Right lobe of liver (tissue), 6 donors: ENCODE data around the gene GATAD1. TPM values are rescaled to one million over a fixed set of nuclear protein-coding genes. Genes with fewer than 3 reads are reported as not detected.

Source experiments
- ATAC-seq, 4 donors: fragments of 200-7000 bp; cut with Tn5 transposase; one replicate each; pipeline ENCODE4 v1.9.1; 2020; ENCODE audit warnings: mild to moderate bottlenecking in 4 of 4, moderate library complexity in 4 of 4
- DNase-seq, 3 donors: peaks; one replicate each; pipeline ENCODE4 v3.0.0-alpha.2; 2020
- H3K27ac ChIP-seq, 3 donors: fragments of 200-600 bp; one replicate each; pipeline ENCODE4 v1.8.0; 2022
- H3K27me3 ChIP-seq, 2 donors: fragments of 200-600 bp; one replicate each; pipeline ENCODE4 v1.8.0; 2022
- H3K36me3 ChIP-seq, 4 donors: fragments of 200-600 bp; sonication (generic) in 1 of 4; one replicate each; pipeline versions ENCODE4 v1.5.1 to v1.8.0; 2017 to 2022; ENCODE audit warnings: control low read depth in 1 of 4
- H3K4me1 ChIP-seq, 4 donors: fragments of 200-600 bp; sonication (generic) in 1 of 4; one replicate each; pipeline versions ENCODE4 v1.5.1 to v1.8.0; 2017 to 2022; ENCODE audit warnings: control low read depth in 1 of 4
- H3K4me3 ChIP-seq, 3 donors: fragments of 200-600 bp; one replicate each; pipeline ENCODE4 v1.8.0; 2022
- H3K9me3 ChIP-seq, 4 donors: fragments of 200-600 bp; sonication (generic) in 1 of 4; one replicate each; pipeline versions ENCODE4 v1.5.1 to v1.8.0; 2017 to 2022; ENCODE audit warnings: control low read depth in 1 of 4
- POLR2A ChIP-seq: fragments of 450-650 bp; IDR thresholded peaks from one replicate; pipeline ENCODE4 v1.6.1; 2017; ENCODE audit warnings: antibody characterized with exemption, mild to moderate bottlenecking
- WGBS: methylation state at CpG from one replicate; pipeline ENCODE4 v1.1.6; 2018; ENCODE audit warnings: low coverage, low lambda C conversion rate; ENCODE audit not compliant: insufficient coverage; ENCODE audit errors: missing lambda C conversion rate; 5-methylcytosine and 5-hydroxymethylcytosine counted together
- intact Hi-C, 2 donors: fragments of 100-400 bp; cut with DNase I; formaldehyde crosslinking; loops; one replicate each; pipeline versions ENCODE4 v1.11.2 to v1.14.1; 2022
- total RNA-seq, 6 experiments: library from RNA; depleted of rRNA in 2 of 6; stranded (reverse); fragments of >200 nt in 2 of 6; fragmentation: NEBNext Ultra II Directional in 3 of 6; extraction: Animal tissue kit (Norgen Biotek cat#: 25700) in 3 of 6; gene quantifications; one replicate each; pipeline versions ENCODE4 v1.1.0 to v1.2.4, GENCODE V29; 2016 to 2023
- TF ChIP-seq, protein P1 (sequence below), 4 donors: fragments of 200-600 bp in 3 of 4; fragments of 450-650 bp in 1 of 4; IDR thresholded peaks; one replicate each; pipeline versions ENCODE4 v1.5.1 to v1.8.0; 2016 to 2022; ENCODE audit warnings: antibody characterized with exemption in 4 of 4, mild to moderate bottlenecking in 2 of 4
- donor health status: DM: no; HTN: yes; CAD: no.
- donor health status: DM: no; HTN: no; CAD: no.
- donor health status: DM: no; HTN: no; CAD: no.
- donor health status: DM: no; HTN: yes; CAD: no.
- donor health status: DM: no; HTN: yes; CAD: no.

The GATAD1 gene
- total RNA-seq, 6 experiments from 2014 or later, result 11.5 to 16.8 (median 14.0) TPM

DNA sequence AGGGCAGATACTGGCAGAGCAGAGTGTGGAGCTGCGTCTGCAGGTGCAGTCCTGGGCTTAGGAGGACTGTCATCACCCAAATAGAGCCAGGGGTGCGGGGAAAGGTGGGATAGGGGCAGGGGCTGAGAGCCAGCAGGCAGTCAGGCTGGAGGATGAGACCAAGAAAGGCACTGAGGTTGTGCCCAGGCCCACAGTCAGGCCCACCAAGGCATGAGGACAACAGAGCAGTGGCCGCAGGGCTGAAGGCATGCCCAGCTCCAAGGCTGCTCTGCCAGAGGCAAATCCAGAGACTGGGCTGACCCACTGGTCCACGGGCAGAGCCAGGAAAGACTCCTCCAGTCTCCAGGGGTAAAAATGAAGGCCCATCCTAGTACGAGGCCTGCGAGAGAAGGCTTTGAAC is 24.4 kb upstream of the GATAD1 start:
- DNase-seq (no peak), ATAC-seq (no peak)
- Histone ChIP-seq H3K27ac (no peak overlapping the region), H3K27me3 (no peaks in the 10 kb centered on the region), H3K4me1 (no peaks in the 10 kb centered on the region), H3K36me3 (no peaks in the 10 kb centered on the region), H3K4me3 (no peak overlapping the region), H3K9me3 (no peaks in the 10 kb centered on the region)
- 92% methylated on average over 4 of the region's 6 CpGs for WGBS
- TF ChIP-seq, protein P1, sequence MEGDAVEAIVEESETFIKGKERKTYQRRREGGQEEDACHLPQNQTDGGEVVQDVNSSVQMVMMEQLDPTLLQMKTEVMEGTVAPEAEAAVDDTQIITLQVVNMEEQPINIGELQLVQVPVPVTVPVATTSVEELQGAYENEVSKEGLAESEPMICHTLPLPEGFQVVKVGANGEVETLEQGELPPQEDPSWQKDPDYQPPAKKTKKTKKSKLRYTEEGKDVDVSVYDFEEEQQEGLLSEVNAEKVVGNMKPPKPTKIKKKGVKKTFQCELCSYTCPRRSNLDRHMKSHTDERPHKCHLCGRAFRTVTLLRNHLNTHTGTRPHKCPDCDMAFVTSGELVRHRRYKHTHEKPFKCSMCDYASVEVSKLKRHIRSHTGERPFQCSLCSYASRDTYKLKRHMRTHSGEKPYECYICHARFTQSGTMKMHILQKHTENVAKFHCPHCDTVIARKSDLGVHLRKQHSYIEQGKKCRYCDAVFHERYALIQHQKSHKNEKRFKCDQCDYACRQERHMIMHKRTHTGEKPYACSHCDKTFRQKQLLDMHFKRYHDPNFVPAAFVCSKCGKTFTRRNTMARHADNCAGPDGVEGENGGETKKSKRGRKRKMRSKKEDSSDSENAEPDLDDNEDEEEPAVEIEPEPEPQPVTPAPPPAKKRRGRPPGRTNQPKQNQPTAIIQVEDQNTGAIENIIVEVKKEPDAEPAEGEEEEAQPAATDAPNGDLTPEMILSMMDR (IDR thresholded peaks at IDR 0.05), result no peak
- no peak for TF ChIP-seq POLR2A
- intact Hi-C loops, result no loop called here

DNA sequence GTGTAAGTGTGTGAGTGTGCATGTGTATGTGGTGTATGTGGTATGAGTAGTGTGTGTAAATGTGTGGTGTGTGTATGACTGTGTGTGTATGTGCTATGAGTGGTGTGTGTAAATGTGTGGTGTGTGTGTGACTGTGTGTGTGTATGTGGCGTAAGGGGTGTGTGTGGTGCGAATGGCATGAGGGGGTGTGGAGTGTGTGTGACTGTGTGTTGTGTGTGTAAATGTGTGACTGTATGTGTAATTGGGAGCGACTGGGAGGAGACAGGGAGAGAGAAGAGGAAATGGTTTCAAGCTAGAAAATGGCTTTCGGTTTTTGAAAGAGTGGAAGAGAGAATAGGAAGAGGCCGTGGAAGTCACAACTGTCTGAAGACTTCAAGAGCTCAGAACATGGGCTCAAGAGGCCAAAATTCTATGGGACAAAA is 23.6 kb upstream of the GATAD1 start:
- Histone ChIP-seq H3K9me3 (no peaks in the 10 kb centered on the region), H3K27ac (no peak overlapping the region), H3K27me3 (no peaks in the 10 kb centered on the region), H3K4me1 (no peaks in the 10 kb centered on the region), H3K4me3 (no peak overlapping the region), H3K36me3 (no peaks in the 10 kb centered on the region)
- intact Hi-C loops, result no loop called here
- DNase-seq (no peak), ATAC-seq (peak in 1 of 4 donors; percentile 8)
- no peak for TF ChIP-seq POLR2A
- TF ChIP-seq, protein P1 (IDR thresholded peaks at IDR 0.05), result no peak
- WGBS, result 65% methylated on average over 5 of the region's 5 CpGs

DNA sequence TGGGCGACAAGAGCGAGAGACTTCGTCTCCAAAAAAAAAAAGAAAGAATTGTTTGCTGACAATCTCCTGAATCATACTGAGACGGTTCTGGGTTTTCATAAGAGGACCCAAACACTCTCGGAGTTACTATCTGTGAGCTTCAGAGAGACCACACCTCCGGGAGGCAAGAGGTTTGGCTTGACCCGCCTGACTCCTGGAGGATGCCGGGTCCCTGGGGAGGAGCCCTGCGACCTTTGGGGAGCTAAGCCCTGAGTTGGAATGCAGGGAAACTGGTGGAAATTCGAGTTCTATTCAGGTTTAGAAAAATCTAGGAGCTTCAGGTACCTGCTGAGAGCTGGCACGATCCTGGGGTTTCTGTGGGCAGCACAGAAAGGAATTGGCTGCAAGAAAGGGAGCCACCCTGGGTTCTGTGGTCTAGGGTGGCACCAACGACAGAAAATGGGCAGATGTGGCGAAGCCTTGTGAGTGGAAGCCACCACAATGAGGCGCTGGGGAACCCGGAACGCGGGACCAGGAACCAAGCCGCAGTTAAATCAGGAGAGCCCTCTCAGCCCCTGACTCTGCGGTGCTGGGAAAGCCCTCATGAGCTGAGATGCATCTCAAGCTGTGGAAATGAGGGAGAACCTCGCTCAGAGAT is 21.9 kb upstream of the GATAD1 start:
- TF ChIP-seq POLR2A, result no peak
- TF ChIP-seq, protein P1 (IDR thresholded peaks at IDR 0.05), result no peak
- Histone ChIP-seq H3K36me3 (no peaks in the 10 kb centered on the region), H3K4me3 (no peak overlapping the region), H3K27me3 (no peaks in the 10 kb centered on the region), H3K4me1 (no peaks in the 10 kb centered on the region), H3K27ac (no peak overlapping the region), H3K9me3 (no peaks in the 10 kb centered on the region)
- DNase-seq (no peak), ATAC-seq (no peak)
- 42% methylated on average over 17 of the region's 20 CpGs for WGBS
- intact Hi-C loops, result no loop called here

DNA sequence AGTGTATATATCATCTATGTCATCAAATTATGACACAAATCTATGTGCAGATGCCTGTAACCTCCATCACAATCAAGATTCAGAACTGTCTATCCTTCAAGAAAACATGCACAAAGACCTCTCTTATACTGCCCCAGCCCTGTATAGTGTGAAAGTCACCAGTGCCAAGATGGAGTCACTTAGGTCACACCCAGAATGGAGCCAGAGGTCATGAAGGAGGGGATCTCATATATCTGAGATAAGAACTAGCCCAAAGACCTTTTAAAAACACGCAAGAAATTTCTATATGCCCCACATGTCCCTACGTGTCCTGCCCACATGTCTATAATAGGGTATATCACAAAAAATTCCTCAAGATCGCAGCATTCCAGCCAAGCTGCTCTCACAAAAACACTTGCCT is 20.1 kb upstream of the GATAD1 start:
- no peak overlapping the region for H3K4me3 ChIP-seq
- DNase-seq (no peak), ATAC-seq (no peak)
- no peaks in the 10 kb centered on the region for H3K9me3 ChIP-seq
- H3K36me3 ChIP-seq, result no peaks in the 10 kb centered on the region
- TF ChIP-seq POLR2A, result no peak
- TF ChIP-seq, protein P1 (IDR thresholded peaks at IDR 0.05), result no peak
- intact Hi-C loops, result no loop called here
- H3K4me1 ChIP-seq, result no peaks in the 10 kb centered on the region
- WGBS, result 75% methylated on average over 2 of the region's 3 CpGs
- H3K27me3 ChIP-seq, result no peaks in the 10 kb centered on the region
- no peak overlapping the region for H3K27ac ChIP-seq
